K562 (cell line): ENCODE measurements around the gene DYNC2I2. TPM values are rescaled to one million over a fixed set of nuclear protein-coding genes. Genes with fewer than 3 reads are reported as not detected.

Source experiments
- ATAC-seq: fragments of 200-7000 bp; cut with Tn5 transposase; 3 replicates; pipeline ENCODE4 v1.9.1; 2020; ENCODE audit warnings: moderate library complexity
- BruUV-seq: library from RNA; stranded (reverse); fragments of 400-500 nt; replicated peaks from 2 replicates; lab custom pipeline; 2021; lab: Mats Ljungman, UMichigan
- CTCF ChIA-PET: fragments of 300-600 bp; formaldehyde crosslinking; extraction: SDS; loops from one replicate; lab custom pipeline; 2021; ENCODE audit warnings: low intra/inter-chr PET ratio; lab: Yijun Ruan, JAX
- POLR2A ChIA-PET: fragments of 300-600, 350-650 bp; sonication (Branson Sonifier 250); formaldehyde crosslinking; extraction: SDS; loops from one replicate; lab custom pipeline; 2021; ENCODE audit warnings: antibody characterized with exemption, inconsistent platforms; lab: Yijun Ruan, JAX
- DNase-seq, 4 experiments: peaks; one replicate each; pipeline versions ENCODE4 v3.0.0 to v3.0.0-alpha.2; 2011 to 2018; ENCODE audit warnings: low spot score in 3 of 4, mixed read lengths in 3 of 4; ENCODE audit errors: extremely low read depth in 1 of 4
- FAIRE-seq: peaks from 2 replicates; lab custom pipeline; 2011; peaks lifted over from hg19 to GRCh38; lab: Jason Lieb, UNC
- H2AFZ ChIP-seq: 2 replicates; pipeline ENCODE4 v1.6.0; 2011; ENCODE audit warnings: low read depth, low read length, control low read depth, inconsistent platforms
- H3K27ac ChIP-seq: fragments of 200-600 bp; 3 replicates; pipeline ENCODE4 v1.8.0; 2011; ENCODE audit warnings: low read depth, mild to moderate bottlenecking, control low read depth, inconsistent platforms, low read length, moderate library complexity, mixed read lengths; ENCODE audit errors: extremely low read depth
- H3K27me3 ChIP-seq, 2 experiments: fragments of 300-600 bp in 1 of 2; 2 replicates in 1 of 2; 3 replicates in 1 of 2; pipeline versions ENCODE4 v1.6.0 to v1.8.0; 2011; ENCODE audit warnings: inconsistent platforms in 2 of 2, low read length in 2 of 2, mild to moderate bottlenecking in 1 of 2, mixed read lengths in 1 of 2, moderate library complexity in 1 of 2; ENCODE audit not compliant: control insufficient read depth in 2 of 2, insufficient read depth in 2 of 2
- H3K36me3 ChIP-seq: fragments of 300-600 bp; 3 replicates; pipeline ENCODE4 v1.8.0; 2011; ENCODE audit warnings: mild to moderate bottlenecking, low read length, inconsistent platforms; ENCODE audit not compliant: control insufficient read depth, insufficient read depth
- H3K4me1 ChIP-seq, 2 experiments: fragments of 200-600 bp in 1 of 2; replicated peaks in 1 of 2; 2 replicates in 1 of 2; 3 replicates in 1 of 2; pipeline versions ENCODE4 v1.5.1 to v1.8.0; 2011; ENCODE audit warnings: inconsistent platforms in 2 of 2, low read length in 2 of 2, mild to moderate bottlenecking in 1 of 2, mixed read lengths in 1 of 2, moderate library complexity in 1 of 2; ENCODE audit not compliant: control insufficient read depth in 2 of 2, insufficient read depth in 2 of 2
- H3K4me2 ChIP-seq: 2 replicates; pipeline ENCODE4 v1.6.1; 2011; ENCODE audit warnings: low read length, control low read depth, inconsistent platforms, mixed read lengths; ENCODE audit not compliant: insufficient read depth
- H3K4me3 ChIP-seq: fragments of 200-600 bp; sonication (generic), shearing (Covaris generic); 2 replicates; pipeline ENCODE4 v1.5.1; 2016; ENCODE audit warnings: control low read depth, inconsistent platforms
- H3K79me2 ChIP-seq: fragments of 200-600 bp; 3 replicates; pipeline ENCODE4 v1.8.0; 2011; ENCODE audit warnings: low read length, inconsistent platforms; ENCODE audit not compliant: control insufficient read depth, insufficient read depth
- H3K9ac ChIP-seq, 2 experiments: 2 replicates each; pipeline versions ENCODE4 v1.6.0 to v1.6.1; 2011; ENCODE audit warnings: low read depth in 2 of 2, low read length in 2 of 2, control low read depth in 1 of 2, inconsistent platforms in 1 of 2, mild to moderate bottlenecking in 1 of 2, mixed read lengths in 1 of 2; ENCODE audit not compliant: insufficient read depth in 1 of 2
- H3K9me1 ChIP-seq: one replicate; pipeline ENCODE4 v1.6.0; 2011; ENCODE audit warnings: inconsistent platforms, mild to moderate bottlenecking, low read length, moderate library complexity; ENCODE audit not compliant: control insufficient read depth, insufficient read depth
- H3K9me3 ChIP-seq: replicated peaks from 2 replicates; pipeline ENCODE4 v1.5.1; 2011; ENCODE audit warnings: low read depth, low read length, inconsistent platforms; ENCODE audit not compliant: control insufficient read depth, insufficient read depth
- H4K20me1 ChIP-seq: replicated peaks from 2 replicates; pipeline ENCODE4 v1.6.1; 2011; ENCODE audit warnings: low read length, inconsistent platforms, mixed read lengths; ENCODE audit not compliant: control insufficient read depth, insufficient read depth
- E2F3 ChIP-seq: fragments of 250-450 bp; sonication (Bioruptor Pico); IDR thresholded peaks from 2 replicates; pipeline ENCODE4 v1.4.0; 2020; ENCODE audit warnings: mild to moderate bottlenecking
- IFI16 ChIP-seq: fragments of 250-450 bp; sonication (Bioruptor Pico); IDR thresholded peaks from 2 replicates; pipeline ENCODE4 v2.1.2; 2022; ENCODE audit warnings: mild to moderate bottlenecking, inconsistent platforms
- JUND ChIP-seq, 2 experiments: IDR thresholded peaks; 2 replicates in 1 of 2; 3 replicates in 1 of 2; pipeline ENCODE4 v1.6.1; 2011; ENCODE audit warnings: borderline replicate concordance in 2 of 2, low read depth in 2 of 2, low read length in 2 of 2, improper control_type of control experiment in 1 of 2, missing biosample characterization in 1 of 2, missing genetic modification characterization in 1 of 2, missing genetic modification reagents in 1 of 2
- MTA3 ChIP-seq: fragments of 450-650 bp; formaldehyde crosslinking; IDR thresholded peaks from 2 replicates; pipeline ENCODE4 v1.6.1; 2017; ENCODE audit warnings: mild to moderate bottlenecking, borderline replicate concordance
- RAD51 ChIP-seq: fragments of 450-650 bp; IDR thresholded peaks from 2 replicates; pipeline ENCODE4 v1.7.1; 2016; ENCODE audit warnings: low read depth, mild to moderate bottlenecking, borderline replicate concordance
- SAP30 ChIP-seq: fragments of 200-600 bp; sonication (generic); IDR thresholded peaks from 2 replicates; pipeline ENCODE4 v1.6.1; 2012; ENCODE audit warnings: borderline replicate concordance, low read depth, mild to moderate bottlenecking, moderate library complexity, low read length, control low read depth, inconsistent platforms; ENCODE audit not compliant: insufficient read depth, poor library complexity, severe bottlenecking
- WGBS: fragments of 100-300 bp; shearing (Covaris generic); methylation state at CpG from one replicate; pipeline ENCODE4 v1.1.6; 2016; ENCODE audit warnings: low coverage, mixed read lengths; ENCODE audit not compliant: insufficient coverage; ENCODE audit errors: missing lambda C conversion rate; 5-methylcytosine and 5-hydroxymethylcytosine counted together
- in situ Hi-C: fragments of 300-500 bp; cut with MboI; formaldehyde crosslinking; loops from 4 replicates; pipeline ENCODE4 v1.15.0; 2018; ENCODE audit warnings: inconsistent platforms, mixed read lengths
- intact Hi-C: fragments of 100-400 bp; cut with micrococcal nuclease; formaldehyde crosslinking; loops from 2 replicates; pipeline ENCODE4 v1.14.2; 2022
- polyA plus RNA-seq, 8 experiments: library from polyadenylated mRNA; depleted of rRNA in 4 of 8; stranded (reverse) in 5 of 8; unstranded in 3 of 8; fragments of >200 nt; fragmentation: Nextera tagmentation in 2 of 8; fragmentation: Illumina TruSeq in 1 of 8; extraction: Ambion mirVana in 2 of 8; extraction: Trizol in 1 of 8; gene quantifications; 2 replicates each; pipeline versions ENCODE4 v1.2.1 to v1.2.3, GENCODE V29; 2011 to 2014; ENCODE audit warnings: inconsistent platforms in 1 of 8, missing spikeins in 1 of 8
- total RNA-seq, 7 experiments: library from RNA; depleted of rRNA in 6 of 7; stranded (reverse); fragments of >200 nt in 6 of 7; fragmentation: Illumina TruSeq in 2 of 7; extraction: Trizol in 2 of 7; gene quantifications; 2 replicates each; pipeline versions ENCODE4 v1.2.1 to v1.2.3, GENCODE V29; 2011 to 2021; ENCODE audit warnings: low replicate concordance in 1 of 7
- TF ChIP-seq, protein P1 (sequence below): fragments of 250-450 bp; sonication (Bioruptor Pico); IDR thresholded peaks from 2 replicates; pipeline ENCODE4 v1.5.0; 2020; ENCODE audit warnings: mild to moderate bottlenecking, borderline replicate concordance
- TF ChIP-seq, protein P2 (sequence below): sonication (generic); formaldehyde crosslinking; IDR thresholded peaks from 2 replicates; pipeline ENCODE4 v1.8.1; 2023; ENCODE audit warnings: mild to moderate bottlenecking, missing genetic modification reagents
- TF ChIP-seq, protein P3 (sequence below): sonication (generic); IDR thresholded peaks from 2 replicates; pipeline ENCODE4 v1.6.1; 2016

DYNC2I2 gene
- total and polyA plus RNA-seq, 9 of the 15 experiments (the other 6 are each of a cell fraction or from before 2014, with no cell fraction given) = 1.5 to 249 (median 70.0) TPM

DNA sequence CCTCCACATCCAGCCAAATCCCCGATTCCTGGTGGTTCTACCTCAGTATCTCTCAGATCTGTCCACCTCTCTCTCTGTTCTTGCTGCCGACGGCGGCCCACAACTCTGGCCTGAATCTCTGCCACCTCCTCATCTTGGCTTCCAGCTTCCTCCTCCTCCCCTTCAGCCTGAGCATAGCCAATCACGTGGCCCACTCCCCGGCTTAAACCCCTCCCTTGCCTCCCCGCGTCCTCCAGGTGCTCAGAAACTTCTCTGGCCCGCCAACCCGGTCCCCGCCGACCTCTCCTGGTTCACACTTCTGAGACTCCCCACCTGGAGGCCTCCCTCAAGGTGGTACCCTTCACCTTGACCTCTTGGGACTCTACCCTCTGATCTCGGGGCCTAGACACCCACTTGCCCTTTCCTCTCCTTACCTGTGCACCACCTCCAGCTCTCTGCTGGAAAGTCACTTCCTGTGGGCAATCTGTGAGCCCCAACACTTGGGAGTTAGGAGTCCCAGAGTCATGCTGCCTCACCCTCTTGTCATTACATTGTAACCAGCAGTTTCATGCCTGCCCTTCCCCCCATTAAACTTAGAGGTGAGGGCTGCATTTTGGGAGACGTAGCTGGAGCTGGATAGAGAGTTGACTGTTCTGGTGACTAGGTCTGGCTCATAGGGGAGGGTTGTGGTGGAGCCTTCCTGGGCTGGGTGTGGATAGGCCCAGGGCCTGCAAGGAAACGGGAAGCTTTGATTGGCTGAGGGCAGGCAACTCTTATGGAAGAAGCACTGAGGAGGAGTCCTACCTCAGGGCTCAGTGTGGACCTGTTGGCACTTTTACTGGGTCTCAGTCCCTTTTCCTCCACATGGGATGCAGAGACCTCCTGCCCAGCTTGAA is 27.9 kb upstream of the DYNC2I2 start:
- Histone ChIP-seq H3K9me3 (no peaks in the 10 kb centered on the region), H3K27ac (peak overlapping the region; percentile 6; the same call in 1 of the 3 replicates), H3K9ac (peak overlapping the region in 1 of 2 experiments; percentile 3; a peak in 1 of 4 replicates), H4K20me1 (no peaks in the 10 kb centered on the region), H3K27me3 (no peaks in the 10 kb centered on the region), H3K79me2 (peaks cover 10% of the 10 kb centered on the region), H3K4me3 (no peak overlapping the region), H2AFZ (peak overlapping the region; percentile 73), H3K4me1 (peaks cover 23 to 35% of the 10 kb centered on the region in 2 experiments), H3K4me2 (no peak overlapping the region), H3K9me1 (no peaks in the 10 kb centered on the region), H3K36me3 (no peaks in the 10 kb centered on the region)
- ATAC-seq (peak; percentile 7; the same call in 2 of the 3 replicates), FAIRE-seq (peak; percentile 72), DNase-seq (peak; percentile 55 to 76 (median 60))
- ChIA-PET CTCF (no interaction called here), POLR2A (interaction anchor here (0.5 to 1.4 kb wide), 10 partner anchors 9 to 993 kb away, joined by 3 to 6 read pairs (median 4); partner anchors contain the start of gene ENDOG)
- intact Hi-C loops (loop anchor here (10.0 kb wide), 2 partner anchors 410 to 490 kb away; partner anchors contain the start of genes CIZ1, GOLGA2 and SWI5), in situ Hi-C loops (no loop called here)
- BruUV-seq = no TSS peak
- WGBS = 62% methylated on average over 15 of the region's 15 CpGs
- no peak for TF ChIP-seq SAP30
- TF ChIP-seq, protein P1, sequence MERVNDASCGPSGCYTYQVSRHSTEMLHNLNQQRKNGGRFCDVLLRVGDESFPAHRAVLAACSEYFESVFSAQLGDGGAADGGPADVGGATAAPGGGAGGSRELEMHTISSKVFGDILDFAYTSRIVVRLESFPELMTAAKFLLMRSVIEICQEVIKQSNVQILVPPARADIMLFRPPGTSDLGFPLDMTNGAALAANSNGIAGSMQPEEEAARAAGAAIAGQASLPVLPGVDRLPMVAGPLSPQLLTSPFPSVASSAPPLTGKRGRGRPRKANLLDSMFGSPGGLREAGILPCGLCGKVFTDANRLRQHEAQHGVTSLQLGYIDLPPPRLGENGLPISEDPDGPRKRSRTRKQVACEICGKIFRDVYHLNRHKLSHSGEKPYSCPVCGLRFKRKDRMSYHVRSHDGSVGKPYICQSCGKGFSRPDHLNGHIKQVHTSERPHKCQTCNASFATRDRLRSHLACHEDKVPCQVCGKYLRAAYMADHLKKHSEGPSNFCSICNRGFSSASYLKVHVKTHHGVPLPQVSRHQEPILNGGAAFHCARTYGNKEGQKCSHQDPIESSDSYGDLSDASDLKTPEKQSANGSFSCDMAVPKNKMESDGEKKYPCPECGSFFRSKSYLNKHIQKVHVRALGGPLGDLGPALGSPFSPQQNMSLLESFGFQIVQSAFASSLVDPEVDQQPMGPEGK (CRISPR knock-in tag) = no peak
- TF ChIP-seq JUND (IDR thresholded peaks at IDR 0.05; ENCODE audit: borderline replicate concordance, low read depth, low read length) = no peak
- 0 out of 3 replicates have a peak, but pooled peaks have one; percentile 9 for TF ChIP-seq JUND (tag; IDR thresholded peaks at IDR 0.05; ENCODE audit: borderline replicate concordance, low read depth, low read length)
- TF ChIP-seq RAD51 = 0 out of 2 replicates have a peak, but pooled peaks have one; percentile 10
- TF ChIP-seq IFI16 (CRISPR knock-in tag) = no peak
- TF ChIP-seq, protein P2, sequence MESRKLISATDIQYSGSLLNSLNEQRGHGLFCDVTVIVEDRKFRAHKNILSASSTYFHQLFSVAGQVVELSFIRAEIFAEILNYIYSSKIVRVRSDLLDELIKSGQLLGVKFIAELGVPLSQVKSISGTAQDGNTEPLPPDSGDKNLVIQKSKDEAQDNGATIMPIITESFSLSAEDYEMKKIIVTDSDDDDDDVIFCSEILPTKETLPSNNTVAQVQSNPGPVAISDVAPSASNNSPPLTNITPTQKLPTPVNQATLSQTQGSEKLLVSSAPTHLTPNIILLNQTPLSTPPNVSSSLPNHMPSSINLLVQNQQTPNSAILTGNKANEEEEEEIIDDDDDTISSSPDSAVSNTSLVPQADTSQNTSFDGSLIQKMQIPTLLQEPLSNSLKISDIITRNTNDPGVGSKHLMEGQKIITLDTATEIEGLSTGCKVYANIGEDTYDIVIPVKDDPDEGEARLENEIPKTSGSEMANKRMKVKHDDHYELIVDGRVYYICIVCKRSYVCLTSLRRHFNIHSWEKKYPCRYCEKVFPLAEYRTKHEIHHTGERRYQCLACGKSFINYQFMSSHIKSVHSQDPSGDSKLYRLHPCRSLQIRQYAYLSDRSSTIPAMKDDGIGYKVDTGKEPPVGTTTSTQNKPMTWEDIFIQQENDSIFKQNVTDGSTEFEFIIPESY (CRISPR knock-in tag) = 0 out of 2 replicates have a peak, but pooled peaks have one; percentile 0
- TF ChIP-seq E2F3 (CRISPR knock-in tag) = no peak
- TF ChIP-seq, protein P3, sequence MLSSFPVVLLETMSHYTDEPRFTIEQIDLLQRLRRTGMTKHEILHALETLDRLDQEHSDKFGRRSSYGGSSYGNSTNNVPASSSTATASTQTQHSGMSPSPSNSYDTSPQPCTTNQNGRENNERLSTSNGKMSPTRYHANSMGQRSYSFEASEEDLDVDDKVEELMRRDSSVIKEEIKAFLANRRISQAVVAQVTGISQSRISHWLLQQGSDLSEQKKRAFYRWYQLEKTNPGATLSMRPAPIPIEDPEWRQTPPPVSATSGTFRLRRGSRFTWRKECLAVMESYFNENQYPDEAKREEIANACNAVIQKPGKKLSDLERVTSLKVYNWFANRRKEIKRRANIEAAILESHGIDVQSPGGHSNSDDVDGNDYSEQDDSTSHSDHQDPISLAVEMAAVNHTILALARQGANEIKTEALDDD = peak; percentile 31; the same call in 1 of the 2 replicates
- 0 out of 2 replicates have a peak, but pooled peaks have one; percentile 35 for TF ChIP-seq MTA3
